Body of pancreas (tissue), 4 donors: Measurements from ENCODE around the gene SOST. TPM values are rescaled to one million over a fixed set of nuclear protein-coding genes. Genes with fewer than 3 reads are reported as not detected.

Experiments
- ATAC-seq: fragments of 150-250 bp; one replicate; pipeline ENCODE4 v1.9.1; 2016
- DNase-seq, 4 donors: peaks; one replicate each; pipeline ENCODE4 v3.0.0-alpha.2; 2019
- H3K27ac ChIP-seq, 4 donors: fragments of 200-600 bp; sonication (generic); 1 replicate in 3 of 4; 2 replicates in 1 of 4; pipeline versions ENCODE4 v1.5.1 to v1.6.1; 2016 to 2019; ENCODE audit warnings: mild to moderate bottlenecking in 1 of 4, mixed read lengths in 1 of 4, moderate library complexity in 1 of 4
- H3K27me3 ChIP-seq, 2 donors: fragments of 200-600 bp; sonication (generic); one replicate each; pipeline ENCODE4 v1.6.0; 2016; ENCODE audit warnings: mild to moderate bottlenecking in 1 of 2
- H3K36me3 ChIP-seq, 2 donors: fragments of 200-600 bp; sonication (generic); replicated peaks in 1 of 2; 2 replicates each; pipeline ENCODE4 v1.5.1; 2016; ENCODE audit warnings: low read depth in 2 of 2; ENCODE audit not compliant: insufficient read depth in 1 of 2
- H3K4me1 ChIP-seq: fragments of 200-600 bp; sonication (generic); one replicate; pipeline ENCODE4 v1.6.0; 2016
- H3K4me3 ChIP-seq, 2 donors: fragments of 200-600 bp; sonication (generic); 1 replicate in 1 of 2; 2 replicates in 1 of 2; pipeline ENCODE4 v1.5.1; 2016 to 2019
- H3K9me3 ChIP-seq, 3 donors: fragments of 200-600 bp; sonication (generic); 1 replicate in 2 of 3; 2 replicates in 1 of 3; pipeline ENCODE4 v1.5.1; 2016
- POLR2A ChIP-seq, 3 donors: fragments of 450-650 bp; IDR thresholded peaks; one replicate each; pipeline ENCODE4 v1.6.1; 2016; ENCODE audit warnings: antibody characterized with exemption in 3 of 3, mild to moderate bottlenecking in 2 of 3
- WGBS, 2 donors: methylation state at CpG; one replicate each; pipeline ENCODE4 v1.1.5; 2017; 5-methylcytosine and 5-hydroxymethylcytosine counted together
- intact Hi-C: fragments of 100-400 bp; cut with DNase I; formaldehyde crosslinking; loops from one replicate; pipeline ENCODE4 v1.15.1; 2023
- total RNA-seq, 2 donors: library from RNA; depleted of rRNA; stranded (reverse); fragments of >200 nt; gene quantifications; one replicate each; pipeline ENCODE4 v1.1.0, GENCODE V29; 2016
- TF ChIP-seq, protein P1 (sequence below), 7 experiments: fragments of 450-650 bp in 4 of 7; fragments of 200-600 bp in 3 of 7; sonication (generic) in 3 of 7; IDR thresholded peaks; one replicate each; pipeline ENCODE4 v1.5.1; 2016 to 2019; ENCODE audit warnings: antibody characterized with exemption in 7 of 7

Gene SOST
- not detected for total RNA-seq

DNA sequence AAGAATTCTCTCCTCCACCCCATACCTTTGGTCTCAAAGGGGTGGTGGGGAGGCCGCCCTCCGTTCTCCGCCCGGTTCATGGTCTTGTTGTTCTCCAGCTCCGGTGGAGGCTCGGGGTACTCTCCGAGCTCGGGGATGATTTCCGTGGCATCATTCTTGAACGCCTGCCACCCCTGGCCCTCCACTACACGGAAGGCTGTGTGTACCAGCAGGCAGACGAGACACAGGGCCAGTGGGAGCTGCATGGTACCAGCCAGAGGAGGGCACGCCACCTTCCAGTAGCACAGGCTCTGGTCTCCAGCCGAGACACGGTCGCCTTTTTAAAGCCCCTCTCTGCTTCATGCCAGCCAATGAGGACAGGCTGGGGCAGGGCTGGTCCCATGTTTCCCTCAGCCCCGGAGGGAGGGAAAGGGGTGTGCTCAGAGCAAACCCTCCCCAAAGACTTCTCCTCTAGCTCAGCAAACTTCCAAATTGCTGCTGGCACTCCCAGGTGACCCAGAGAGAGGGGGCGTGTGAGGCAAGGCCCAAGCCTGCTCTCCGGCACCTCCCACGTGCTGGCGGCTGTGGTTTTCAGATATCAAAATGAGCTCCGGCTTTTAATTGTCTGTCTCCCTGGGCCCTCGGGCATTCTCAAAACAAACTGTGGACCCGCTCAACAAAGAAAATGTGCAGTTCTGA, at the start of gene SOST:
Gene SOST, minus strand, starts transcription at position 295 of the 678 bp plus-strand sequence. Its CDS starts 50 bp downstream, at position 245.
- DNase-seq (no peak), ATAC-seq (no peak)
- WGBS, 2 donors: 69 to 78% methylated on average over 13 to 24 of the region's 24 CpGs

DNA sequence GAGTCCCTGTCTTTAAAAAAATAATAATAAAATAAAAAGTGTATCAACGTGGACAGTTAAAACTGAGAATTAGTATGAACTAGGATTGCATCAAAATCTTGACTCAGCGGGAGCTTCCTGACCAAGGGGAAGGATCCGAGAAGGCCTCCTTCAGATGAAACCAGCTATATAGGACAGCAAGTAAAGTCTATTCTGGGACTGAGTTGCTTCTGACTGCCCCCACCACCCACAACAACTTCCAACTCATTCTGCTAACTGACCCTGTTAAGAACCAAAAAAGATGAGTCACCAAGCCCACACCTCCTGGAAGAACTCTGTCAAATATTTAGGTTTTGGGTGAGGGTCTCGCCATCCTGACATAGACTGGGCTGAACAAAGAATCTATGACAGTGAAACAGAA, 49.5 kb upstream of the SOST start:
- Histone ChIP-seq H3K4me3 (no peak overlapping the region), H3K9me3 (no peaks in the 10 kb centered on the region), H3K36me3 (peaks cover 0 to 2% of the 10 kb centered on the region in 2 donors), H3K27ac (no peak overlapping the region), H3K4me1 (no peaks in the 10 kb centered on the region), H3K27me3 (no peaks in the 10 kb centered on the region)
- intact Hi-C loops: no loop called here
- no peak for ATAC-seq
- no peak for DNase-seq
- no peak for TF ChIP-seq POLR2A (IDR thresholded peaks at IDR 0.05)
- TF ChIP-seq, protein P1, sequence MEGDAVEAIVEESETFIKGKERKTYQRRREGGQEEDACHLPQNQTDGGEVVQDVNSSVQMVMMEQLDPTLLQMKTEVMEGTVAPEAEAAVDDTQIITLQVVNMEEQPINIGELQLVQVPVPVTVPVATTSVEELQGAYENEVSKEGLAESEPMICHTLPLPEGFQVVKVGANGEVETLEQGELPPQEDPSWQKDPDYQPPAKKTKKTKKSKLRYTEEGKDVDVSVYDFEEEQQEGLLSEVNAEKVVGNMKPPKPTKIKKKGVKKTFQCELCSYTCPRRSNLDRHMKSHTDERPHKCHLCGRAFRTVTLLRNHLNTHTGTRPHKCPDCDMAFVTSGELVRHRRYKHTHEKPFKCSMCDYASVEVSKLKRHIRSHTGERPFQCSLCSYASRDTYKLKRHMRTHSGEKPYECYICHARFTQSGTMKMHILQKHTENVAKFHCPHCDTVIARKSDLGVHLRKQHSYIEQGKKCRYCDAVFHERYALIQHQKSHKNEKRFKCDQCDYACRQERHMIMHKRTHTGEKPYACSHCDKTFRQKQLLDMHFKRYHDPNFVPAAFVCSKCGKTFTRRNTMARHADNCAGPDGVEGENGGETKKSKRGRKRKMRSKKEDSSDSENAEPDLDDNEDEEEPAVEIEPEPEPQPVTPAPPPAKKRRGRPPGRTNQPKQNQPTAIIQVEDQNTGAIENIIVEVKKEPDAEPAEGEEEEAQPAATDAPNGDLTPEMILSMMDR (IDR thresholded peaks at IDR 0.05): no peak
- WGBS, 2 donors: 86 to 87% methylated on average over 4 of the region's 4 CpGs

More for the DNA sequence above, at the start of gene SOST:
- Histone ChIP-seq H3K27ac (no peak within 1 kb of the TSS), H3K36me3 (no peaks in the 10 kb centered on the region), H3K9me3 (no peaks in the 10 kb centered on the region), H3K27me3 (peaks cover 0 to 9% of the 10 kb centered on the region in 2 donors), H3K4me1 (peaks cover 14% of the 10 kb centered on the region), H3K4me3 (no peak within 1 kb of the TSS)
- intact Hi-C loops: loop anchor here (2.0 to 10.0 kb wide), 2 partner anchors 66 to 174 kb away; no protein-coding TSS in a partner anchor
- TF ChIP-seq, protein P1 (IDR thresholded peaks at IDR 0.05): no peak
- TF ChIP-seq POLR2A (IDR thresholded peaks at IDR 0.05): no peak

DNA sequence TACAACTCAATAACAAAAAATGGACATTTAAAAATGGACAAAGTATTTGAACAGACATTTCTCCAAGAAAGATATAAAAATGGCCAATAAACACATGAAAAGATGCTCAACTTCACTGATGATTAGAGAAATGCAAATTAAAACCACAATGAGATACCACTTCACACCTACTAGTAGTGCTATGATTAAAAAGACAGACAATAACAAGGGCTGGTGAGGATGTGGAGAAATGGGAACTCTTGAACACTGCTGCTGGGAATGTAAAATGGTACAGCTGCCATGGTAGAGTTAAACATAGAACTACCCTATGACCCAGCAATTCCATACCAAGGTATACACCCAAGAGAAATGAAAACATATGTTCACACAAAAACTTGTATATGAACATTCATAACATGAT, 46.5 kb upstream of the SOST start:
- ATAC-seq: no peak
- H3K36me3 ChIP-seq: peaks cover 0 to 2% of the 10 kb centered on the region in 2 donors
- H3K27me3 ChIP-seq: no peaks in the 10 kb centered on the region
- intact Hi-C loops: no loop called here
- TF ChIP-seq, protein P1 (IDR thresholded peaks at IDR 0.05): no peak
- TF ChIP-seq POLR2A (IDR thresholded peaks at IDR 0.05): no peak
- no peaks in the 10 kb centered on the region for H3K4me1 ChIP-seq
- no peak for DNase-seq
- H3K9me3 ChIP-seq: no peaks in the 10 kb centered on the region
- H3K27ac ChIP-seq: no peak overlapping the region
- H3K4me3 ChIP-seq: no peak overlapping the region

DNA sequence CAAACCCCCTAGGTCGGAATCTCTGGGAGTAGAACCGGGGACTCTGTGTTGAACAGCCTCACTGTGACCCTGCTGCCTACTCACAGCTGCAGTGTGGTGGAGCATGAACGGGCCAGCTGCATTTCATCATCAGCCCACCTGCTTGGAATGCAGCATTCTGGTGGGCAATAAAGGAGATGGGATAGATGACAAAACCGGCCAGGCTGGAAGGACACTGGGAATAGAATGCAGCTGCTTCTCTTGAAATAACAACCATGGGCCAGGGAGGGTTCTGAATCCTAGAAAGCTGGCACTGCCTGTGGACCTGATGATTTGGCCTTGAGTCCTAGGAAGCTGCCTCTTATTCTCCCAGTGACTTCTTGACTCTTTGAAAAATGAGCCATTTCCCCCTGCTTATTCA, 45.2 kb upstream of the SOST start:
- ATAC-seq (no peak), DNase-seq (no peak)
- Histone ChIP-seq H3K27me3 (no peaks in the 10 kb centered on the region), H3K27ac (no peak overlapping the region), H3K36me3 (peaks cover 0 to 2% of the 10 kb centered on the region in 2 donors), H3K9me3 (no peaks in the 10 kb centered on the region), H3K4me1 (no peaks in the 10 kb centered on the region), H3K4me3 (no peak overlapping the region)
- TF ChIP-seq, protein P1 (IDR thresholded peaks at IDR 0.05): no peak
- TF ChIP-seq POLR2A (IDR thresholded peaks at IDR 0.05): no peak
- WGBS, 2 donors: 67 to 76% methylated on average over 4 of the region's 4 CpGs
- intact Hi-C loops: no loop called here

DNA sequence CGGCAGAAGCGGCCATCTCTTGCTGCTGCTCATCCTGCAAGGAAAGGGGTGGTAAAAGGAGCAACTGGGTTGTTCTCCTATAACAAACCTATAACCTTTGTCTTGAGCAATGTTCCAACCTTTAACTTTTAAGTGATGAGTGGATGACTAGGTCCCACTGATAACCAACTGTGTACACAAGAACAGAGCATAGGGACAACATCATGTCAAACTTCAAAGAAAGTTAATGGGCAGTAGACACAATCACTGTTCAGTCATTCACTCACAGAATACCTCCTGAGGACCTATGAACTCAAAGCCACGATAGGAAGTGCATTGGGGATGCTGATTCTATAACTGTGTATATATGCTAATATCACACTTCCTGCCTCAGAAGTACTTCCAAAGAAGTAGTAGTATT, 43.3 kb upstream of the SOST start:
- Histone ChIP-seq H3K4me3 (no peak overlapping the region), H3K36me3 (no peaks in the 10 kb centered on the region), H3K4me1 (no peaks in the 10 kb centered on the region), H3K27me3 (no peaks in the 10 kb centered on the region), H3K9me3 (no peaks in the 10 kb centered on the region), H3K27ac (no peak overlapping the region)
- DNase-seq: no peak
- ATAC-seq: no peak
- TF ChIP-seq POLR2A (IDR thresholded peaks at IDR 0.05): no peak
- TF ChIP-seq, protein P1 (IDR thresholded peaks at IDR 0.05): no peak
- WGBS, 2 donors: 72 to 77% methylated on average over 3 of the region's 3 CpGs
- intact Hi-C loops: no loop called here
